ENCODE measurements around the gene RAB34. TPM values are rescaled to one million over a fixed set of nuclear protein-coding genes. Genes with fewer than 3 reads are reported as not detected.

RAB34 gene
- polyA plus RNA-seq, 2 of the 4 experiments (the other 2 are of a cell fraction) = 211 to 288 TPM

DNA sequence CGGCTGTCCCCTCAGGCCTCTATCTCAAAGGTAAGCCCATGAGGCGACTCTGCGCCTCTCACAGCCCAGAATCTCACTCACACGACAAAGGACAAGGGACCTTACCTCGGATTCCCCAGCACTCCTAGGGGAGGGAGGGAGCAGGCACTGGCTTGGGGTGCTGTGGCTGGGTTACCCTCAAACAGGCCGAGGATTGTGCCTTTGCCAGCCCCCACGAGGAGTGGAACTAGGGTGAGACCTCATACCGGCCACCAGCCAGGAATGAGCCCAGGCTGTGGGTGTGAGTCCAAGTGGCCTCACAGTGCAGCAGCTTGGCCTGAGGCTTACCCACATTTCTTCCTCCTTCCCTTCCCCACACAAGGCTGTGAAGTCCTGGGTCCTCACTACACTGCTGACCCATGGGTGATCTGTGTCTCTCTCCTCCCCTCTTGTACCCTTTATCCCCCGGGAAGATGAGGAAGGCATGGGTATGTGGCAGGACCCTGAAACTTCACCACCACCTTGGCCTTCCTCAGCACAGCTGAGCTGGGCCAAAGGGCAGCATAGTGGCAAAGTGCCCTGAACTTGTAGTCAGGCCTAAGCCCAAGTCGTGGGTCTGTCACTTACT is 11.8 kb downstream of the RAB34 start:
- ChIA-PET CTCF (interaction anchor here (0.7 to 31.4 kb wide), 5 partner anchors 3 to 241 kb away, joined by 3 to 335 read pairs (median 7); partner anchors contain the start of genes PROCA1 and RPL23A), POLR2A (interaction anchor here (2.4 kb wide), 1 partner anchor 14 kb away, joined by 9 read pairs; the partner anchor contains the start of gene RPL23A)
- 80% methylated on average over 10 of the region's 10 CpGs for WGBS (ENCODE audit: missing lambda C conversion rate)
- no peak for TF ChIP-seq TP53 (CRISPR knock-in tag; IDR thresholded peaks at IDR 0.05)
- TF ChIP-seq RCOR1 (IDR thresholded peaks at IDR 0.05; ENCODE audit: low read depth, low read length) = no peak
- TF ChIP-seq, protein P1, sequence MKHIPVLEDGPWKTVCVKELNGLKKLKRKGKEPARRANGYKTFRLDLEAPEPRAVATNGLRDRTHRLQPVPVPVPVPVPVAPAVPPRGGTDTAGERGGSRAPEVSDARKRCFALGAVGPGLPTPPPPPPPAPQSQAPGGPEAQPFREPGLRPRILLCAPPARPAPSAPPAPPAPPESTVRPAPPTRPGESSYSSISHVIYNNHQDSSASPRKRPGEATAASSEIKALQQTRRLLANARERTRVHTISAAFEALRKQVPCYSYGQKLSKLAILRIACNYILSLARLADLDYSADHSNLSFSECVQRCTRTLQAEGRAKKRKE (CRISPR knock-in tag; IDR thresholded peaks at IDR 0.05; ENCODE audit: low read depth) = no peak
- TF ChIP-seq SREBF2 (IDR thresholded peaks at IDR 0.05) = no peak
- no peak for TF ChIP-seq HOXB13 (CRISPR knock-in tag; IDR thresholded peaks at IDR 0.05; ENCODE audit: low read depth)
- no peak for TF ChIP-seq ZNF302 (CRISPR knock-in tag; IDR thresholded peaks at IDR 0.05)
- TF ChIP-seq TFCP2L1 (CRISPR knock-in tag; IDR thresholded peaks at IDR 0.05) = no peak
- no peak for TF ChIP-seq FOSB (CRISPR knock-in tag; IDR thresholded peaks at IDR 0.05)
- TF ChIP-seq JUNB (IDR thresholded peaks at IDR 0.05) = no peak
- TF ChIP-seq POLR2AphosphoS2 (conservative IDR thresholded peaks at IDR 0.05; ENCODE audit: low read length) = no peak
- TF ChIP-seq HEYL (CRISPR knock-in tag; IDR thresholded peaks at IDR 0.05) = no peak
- TF ChIP-seq CHD4 (IDR thresholded peaks at IDR 0.05; ENCODE audit: borderline replicate concordance) = no peak
- no peak for TF ChIP-seq CBX8 (IDR thresholded peaks at IDR 0.05)
- no peak for TF ChIP-seq RAD21 (conservative IDR thresholded peaks at IDR 0.05 in 1 of 2, IDR thresholded peaks at IDR 0.05 in 1 of 2)
- TF ChIP-seq, protein P2, sequence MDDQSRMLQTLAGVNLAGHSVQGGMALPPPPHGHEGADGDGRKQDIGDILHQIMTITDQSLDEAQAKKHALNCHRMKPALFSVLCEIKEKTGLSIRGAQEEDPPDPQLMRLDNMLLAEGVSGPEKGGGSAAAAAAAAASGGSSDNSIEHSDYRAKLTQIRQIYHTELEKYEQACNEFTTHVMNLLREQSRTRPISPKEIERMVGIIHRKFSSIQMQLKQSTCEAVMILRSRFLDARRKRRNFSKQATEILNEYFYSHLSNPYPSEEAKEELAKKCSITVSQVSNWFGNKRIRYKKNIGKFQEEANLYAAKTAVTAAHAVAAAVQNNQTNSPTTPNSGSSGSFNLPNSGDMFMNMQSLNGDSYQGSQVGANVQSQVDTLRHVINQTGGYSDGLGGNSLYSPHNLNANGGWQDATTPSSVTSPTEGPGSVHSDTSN (IDR thresholded peaks at IDR 0.05) = no peak
- TF ChIP-seq, protein P3, sequence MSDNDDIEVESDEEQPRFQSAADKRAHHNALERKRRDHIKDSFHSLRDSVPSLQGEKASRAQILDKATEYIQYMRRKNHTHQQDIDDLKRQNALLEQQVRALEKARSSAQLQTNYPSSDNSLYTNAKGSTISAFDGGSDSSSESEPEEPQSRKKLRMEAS (IDR thresholded peaks at IDR 0.05) = no peak
- no peak for TF ChIP-seq EHMT2 (IDR thresholded peaks at IDR 0.05; ENCODE audit: low read depth)
- TF ChIP-seq CHD2 (IDR thresholded peaks at IDR 0.05; ENCODE audit: low read length, partially characterized antibody) = no peak
- no peak for TF ChIP-seq SMC3 (IDR thresholded peaks at IDR 0.05)
- no peak overlapping the region for H3K27ac ChIP-seq
- ATAC-seq (0 out of 6 replicates have a peak, but pooled peaks of 1 of the 2 experiments have one; percentile 1), FAIRE-seq (no peak), DNase-seq (ENCODE audit: low read depth in 1 of 2, low spot score in 1 of 2) (no peak)
- H3K9me3 ChIP-seq = no peaks in the 10 kb centered on the region
- no peak overlapping the region for H3K4me2 ChIP-seq
- 0 out of 3 replicates have a peak, but pooled peaks cover 5% of the 10 kb centered on the region for H3K4me1 ChIP-seq
- H3K4me3 ChIP-seq = no peak overlapping the region

DNA sequence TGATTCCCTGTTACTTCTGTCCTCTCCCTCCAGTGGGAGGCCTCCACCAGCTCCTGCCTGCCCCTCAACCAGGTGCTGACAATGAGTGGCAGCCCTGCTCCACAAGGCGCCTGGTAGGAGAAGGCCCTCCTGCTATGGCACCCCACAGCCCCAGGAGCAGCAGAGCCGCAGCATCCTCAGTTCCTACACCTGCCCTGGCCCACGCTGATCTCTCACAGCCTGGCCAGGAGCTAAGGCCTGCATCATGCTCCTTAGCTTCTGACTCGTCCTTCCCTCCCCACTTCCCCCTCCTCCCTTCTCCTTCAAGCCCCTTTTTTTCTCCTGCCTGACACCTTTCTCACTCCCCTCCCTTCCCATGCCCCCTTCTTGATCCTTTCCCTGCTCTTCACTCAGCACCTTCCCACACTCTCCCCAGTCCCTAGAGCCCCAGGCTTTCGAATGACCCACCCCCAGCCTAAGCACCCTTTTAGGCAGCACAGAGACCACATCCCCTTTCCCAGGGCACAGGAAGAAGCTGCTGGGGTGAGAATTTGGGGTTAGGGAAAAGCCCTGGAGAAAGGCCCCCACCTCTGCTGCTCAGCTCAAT is 12.5 kb downstream of the RAB34 start:
- FAIRE-seq = no peak
- POLR2A ChIA-PET = interaction anchor here (2.4 kb wide), 1 partner anchor 14 kb away, joined by 9 read pairs; the partner anchor contains the start of gene RPL23A
- WGBS (ENCODE audit: missing lambda C conversion rate) = 81% methylated on average over 5 of the region's 5 CpGs
- peak; percentile 17 to 28; a peak in 3 of 6 replicates for ATAC-seq
- CTCF ChIA-PET = interaction anchor here (0.7 to 31.4 kb wide), 7 partner anchors 3 to 240 kb away, joined by 3 to 335 read pairs (median 7); partner anchors contain the start of genes PROCA1 and RPL23A
- H3K4me3 ChIP-seq = no peak overlapping the region
- no peak for TF ChIP-seq ZFP36 (IDR thresholded peaks at IDR 0.05; ENCODE audit: borderline replicate concordance, partially characterized antibody)
- TF ChIP-seq CEBPB (IDR thresholded peaks at IDR 0.05) = no peak
- TF ChIP-seq, protein P1 (CRISPR knock-in tag; IDR thresholded peaks at IDR 0.05; ENCODE audit: low read depth) = no peak
- TF ChIP-seq, protein P3 (IDR thresholded peaks at IDR 0.05) = no peak
- no peak for TF ChIP-seq TFCP2L1 (CRISPR knock-in tag; IDR thresholded peaks at IDR 0.05)
- TF ChIP-seq, protein P4, sequence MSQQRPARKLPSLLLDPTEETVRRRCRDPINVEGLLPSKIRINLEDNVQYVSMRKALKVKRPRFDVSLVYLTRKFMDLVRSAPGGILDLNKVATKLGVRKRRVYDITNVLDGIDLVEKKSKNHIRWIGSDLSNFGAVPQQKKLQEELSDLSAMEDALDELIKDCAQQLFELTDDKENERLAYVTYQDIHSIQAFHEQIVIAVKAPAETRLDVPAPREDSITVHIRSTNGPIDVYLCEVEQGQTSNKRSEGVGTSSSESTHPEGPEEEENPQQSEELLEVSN (IDR thresholded peaks at IDR 0.05; ENCODE audit: borderline replicate concordance, low read depth) = no peak
- no peak for TF ChIP-seq POLR2AphosphoS2 (conservative IDR thresholded peaks at IDR 0.05; ENCODE audit: low read length)
- no peak for TF ChIP-seq SMC3 (IDR thresholded peaks at IDR 0.05)
- no peak for TF ChIP-seq KDM5A (IDR thresholded peaks at IDR 0.05)
- H3K27ac ChIP-seq = 0 out of 6 replicates have a peak overlapping the region, but pooled peaks of 1 of the 2 experiments have one; percentile 13
- 0 out of 3 replicates have a peak, but pooled peaks cover 2% of the 10 kb centered on the region for H3K4me1 ChIP-seq
- no peaks in the 10 kb centered on the region for H3K9me3 ChIP-seq
- no peak for DNase-seq (ENCODE audit: low read depth in 1 of 2, low spot score in 1 of 2)
- H3K4me2 ChIP-seq = no peak overlapping the region

Data from A549 (cell line).